ENCODE results near the gene EGFL8. TPM values are rescaled to one million over a fixed set of nuclear protein-coding genes. Genes with fewer than 3 reads are reported as not detected.

The EGFL8 gene
- total and polyA plus RNA-seq, 4 donors: 1.8 to 8.2 (median 1.9) TPM

GRCh38 chr6:32195902-32196681, 31.7 kb downstream of the EGFL8 start:
- DNase-seq (ENCODE audit: low spot score): peak; percentile 73
- H3K4me1 ChIP-seq (ENCODE audit: control insufficient read depth in 4 of 4, insufficient read depth in 4 of 4, low read length in 3 of 4): peaks cover 2 to 23% (median 13%) of the 10 kb centered on the region in 4 donors
- H3K27ac ChIP-seq (ENCODE audit: low read depth in 1 of 2, low read length in 2 of 2): peak overlapping the region; percentile 92 to 99
- H3K27me3 ChIP-seq (ENCODE audit: control insufficient read depth in 4 of 4, insufficient read depth in 4 of 4, low read length in 3 of 4): no peaks in the 10 kb centered on the region
- no peak for TF ChIP-seq GABPA (IDR thresholded peaks at IDR 0.05 in 1 of 2, conservative IDR thresholded peaks at IDR 0.05 in 1 of 2)
- peak; percentile 58 to 64 for TF ChIP-seq JUND (IDR thresholded peaks at IDR 0.05)
- TF ChIP-seq RXRA (IDR thresholded peaks at IDR 0.05): no peak
- TF ChIP-seq REST (IDR thresholded peaks at IDR 0.05): peak; percentile 58
- peak; percentile 36 for TF ChIP-seq YY1 (IDR thresholded peaks at IDR 0.05)
- TF ChIP-seq ZBTB33 (IDR thresholded peaks at IDR 0.05): peak; percentile 22
- peak; percentile 40 for TF ChIP-seq TAF1 (conservative IDR thresholded peaks at IDR 0.05)
- peak in 1 of 2 donors; percentile 89 for TF ChIP-seq EGR1 (IDR thresholded peaks at IDR 0.05; ENCODE audit: low read depth in 2 of 2)
- TF ChIP-seq FOXA1 (IDR thresholded peaks at IDR 0.05): peak; percentile 28
- peak; percentile 39 for TF ChIP-seq NR2F2 (IDR thresholded peaks at IDR 0.05)
- peak; percentile 68 for TF ChIP-seq SP1 (IDR thresholded peaks at IDR 0.05)
- no peak for TF ChIP-seq ATF3 (IDR thresholded peaks at IDR 0.05)
- no peak for TF ChIP-seq HNF4G (IDR thresholded peaks at IDR 0.05)
- TF ChIP-seq CTCF (IDR thresholded peaks at IDR 0.05; ENCODE audit: low read depth, low read length, missing input control): no peak
- TF ChIP-seq FOXA2 (IDR thresholded peaks at IDR 0.05): no peak
- no peak for TF ChIP-seq RAD21 (IDR thresholded peaks at IDR 0.05)
- peak; percentile 19 for TF ChIP-seq MAX (IDR thresholded peaks at IDR 0.05)
- no peak for TF ChIP-seq HNF4A (conservative IDR thresholded peaks at IDR 0.05)
- peak overlapping the region; percentile 74 to 98 for H3K9ac ChIP-seq (ENCODE audit: low read depth in 1 of 2, low read length in 2 of 2)
- under 1% methylated on average over 58 of the region's 58 CpGs for WGBS
- no peaks in the 10 kb centered on the region for H3K36me3 ChIP-seq (ENCODE audit: control insufficient read depth in 4 of 4, insufficient read depth in 3 of 4, low read depth in 1 of 4, low read length in 3 of 4)
- no peaks in the 10 kb centered on the region for H3K9me3 ChIP-seq (ENCODE audit: control insufficient read depth in 4 of 4, low read length in 3 of 4)
- H3K4me3 ChIP-seq (ENCODE audit: low read depth in 1 of 3, low read length in 3 of 3): peak overlapping the region; percentile 54 to 91 (median 63)
